Kidney epithelial cell (primary cell): ENCODE measurements around the gene RPS18. TPM values are rescaled to one million over a fixed set of nuclear protein-coding genes. Genes with fewer than 3 reads are reported as not detected.
A peak's percentile ranks its signal among the peaks of the same experiment; 100 is the strongest.

Source experiments
- DNase-seq: peaks from one replicate; pipeline ENCODE4 v3.0.0-alpha.2; 2010; ENCODE audit warnings: low read depth
- H3K27me3 ChIP-seq: 2 replicates; pipeline ENCODE4 v1.6.0; 2011; ENCODE audit warnings: low read length; ENCODE audit not compliant: control insufficient read depth, insufficient read depth
- H3K36me3 ChIP-seq: 2 replicates; pipeline ENCODE4 v1.5.1; 2011; ENCODE audit warnings: low read length; ENCODE audit not compliant: control insufficient read depth, insufficient read depth
- H3K4me3 ChIP-seq: 2 replicates; pipeline ENCODE4 v1.5.1; 2011; ENCODE audit warnings: low read depth, mild to moderate bottlenecking, control low read depth, low read length
- CTCF ChIP-seq: IDR thresholded peaks from 2 replicates; pipeline ENCODE4 v1.5.1; 2011; ENCODE audit warnings: mild to moderate bottlenecking, moderate library complexity, low read length, control low read depth, inconsistent platforms; ENCODE audit not compliant: insufficient read depth, poor library complexity, severe bottlenecking
- total RNA-seq: library from RNA; depleted of rRNA; stranded (reverse); fragments of >200 nt; gene quantifications from 2 replicates; pipeline ENCODE4 v1.2.3, GENCODE V29; 2015

The RPS18 gene
- total RNA-seq, 1 donor from 2014 or later: 7,360 TPM

DNA sequence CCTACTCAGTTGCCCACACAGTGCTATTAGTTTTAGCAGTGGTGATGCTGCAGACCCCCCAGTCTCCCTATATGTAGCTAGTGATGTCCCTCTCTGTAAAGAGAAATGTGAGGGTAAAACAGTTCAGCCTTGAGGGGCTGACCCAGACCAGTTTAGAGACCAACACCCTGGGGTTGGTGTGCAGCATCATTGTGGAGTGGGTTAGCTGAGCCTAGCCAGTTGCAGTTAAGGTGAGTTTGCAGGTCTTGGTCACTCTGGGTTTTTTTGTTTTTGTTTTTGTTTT is 4.6 kb downstream of the RPS18 start:
- DNase-seq: no peak
- no peak for TF ChIP-seq CTCF
- H3K4me3 ChIP-seq: peak overlapping the region; percentile 39
- H3K36me3 ChIP-seq: peaks cover 6% of the 10 kb centered on the region
- no peaks in the 10 kb centered on the region for H3K27me3 ChIP-seq

DNA sequence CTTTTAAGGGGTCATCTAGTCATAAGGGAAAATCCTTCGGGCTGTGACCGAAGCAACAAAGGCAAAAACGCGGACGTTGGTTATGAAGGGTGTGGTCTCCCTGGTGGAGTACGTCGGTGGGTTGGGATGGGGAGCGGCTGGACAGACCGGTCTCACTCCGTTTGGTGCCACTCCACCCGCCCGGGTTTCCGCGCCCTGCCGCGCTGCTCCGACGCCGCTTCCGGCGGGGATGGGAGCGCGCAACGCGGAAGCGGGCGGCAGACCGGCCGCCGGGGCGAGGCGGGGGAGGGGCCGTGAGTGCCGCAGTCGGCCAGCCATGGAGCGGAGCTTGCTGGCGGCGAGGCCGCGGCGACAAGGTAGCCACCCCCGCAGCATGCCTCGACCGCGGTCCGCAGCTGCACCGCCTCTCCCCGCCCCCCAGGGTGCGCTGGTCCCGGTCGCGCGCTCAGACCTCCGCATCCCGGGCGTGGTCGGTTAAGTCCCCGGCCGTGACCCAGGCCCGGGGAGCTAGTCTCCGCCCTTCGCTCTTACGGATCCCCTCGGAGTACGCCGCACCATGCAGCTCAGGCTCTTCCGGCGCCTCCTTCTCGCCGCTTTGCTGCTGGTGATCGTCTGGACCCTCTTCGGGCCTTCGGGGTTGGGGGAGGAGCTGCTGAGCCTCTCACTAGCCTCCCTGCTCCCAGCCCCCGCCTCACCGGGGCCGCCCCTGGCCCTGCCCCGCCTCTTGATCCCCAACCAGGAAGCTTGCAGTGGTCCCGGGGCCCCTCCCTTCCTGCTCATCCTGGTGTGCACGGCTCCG is 5.2 kb downstream of the RPS18 start, which contains the start of gene B3GALT4:
B3GALT4 (plus strand) TSS at position 260 of the 799 bp plus-strand sequence; CDS start at position 557, 297 bp downstream.
- no peak for DNase-seq
- no peaks in the 10 kb centered on the region for H3K27me3 ChIP-seq
- TF ChIP-seq CTCF: peak; percentile 33
- H3K36me3 ChIP-seq: peaks cover 6% of the 10 kb centered on the region
- H3K4me3 ChIP-seq: peak within 1 kb of the TSS; percentile 39

DNA sequence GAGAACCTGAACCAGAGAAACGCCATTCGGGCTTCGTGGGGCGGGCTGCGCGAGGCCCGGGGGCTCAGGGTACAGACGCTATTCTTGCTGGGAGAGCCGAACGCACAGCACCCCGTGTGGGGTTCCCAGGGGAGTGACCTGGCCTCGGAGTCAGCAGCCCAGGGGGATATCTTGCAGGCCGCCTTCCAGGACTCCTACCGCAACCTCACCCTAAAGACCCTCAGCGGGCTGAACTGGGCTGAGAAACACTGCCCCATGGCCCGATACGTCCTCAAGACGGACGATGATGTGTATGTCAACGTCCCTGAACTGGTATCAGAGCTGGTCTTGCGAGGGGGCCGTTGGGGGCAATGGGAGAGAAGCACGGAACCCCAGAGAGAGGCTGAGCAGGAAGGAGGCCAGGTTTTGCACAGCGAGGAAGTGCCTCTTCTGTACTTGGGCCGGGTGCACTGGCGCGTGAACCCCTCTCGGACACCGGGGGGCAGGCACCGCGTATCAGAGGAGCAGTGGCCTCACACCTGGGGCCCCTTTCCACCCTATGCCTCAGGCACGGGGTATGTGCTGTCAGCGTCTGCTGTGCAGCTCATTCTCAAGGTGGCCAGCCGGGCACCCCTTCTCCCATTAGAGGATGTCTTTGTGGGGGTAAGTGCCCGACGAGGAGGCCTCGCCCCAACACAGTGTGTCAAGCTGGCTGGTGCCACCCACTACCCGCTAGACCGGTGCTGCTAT is 6.0 kb downstream of the RPS18 start:
- DNase-seq: no peak

GRCh38 chr6:33278392-33278741 is 6.5 kb downstream of the RPS18 start:
- no peak for TF ChIP-seq CTCF
- no peaks in the 10 kb centered on the region for H3K27me3 ChIP-seq
- H3K4me3 ChIP-seq: no peak overlapping the region
- DNase-seq: no peak
- H3K36me3 ChIP-seq: peaks cover 4% of the 10 kb centered on the region

More for the DNA sequence above, 6.0 kb downstream of the RPS18 start:
- H3K36me3 ChIP-seq: peaks cover 4% of the 10 kb centered on the region
- no peaks in the 10 kb centered on the region for H3K27me3 ChIP-seq
- no peak for TF ChIP-seq CTCF
- peak overlapping the region; percentile 39 for H3K4me3 ChIP-seq

- H3K36me3 ChIP-seq: peaks cover 4% of the 10 kb centered on the region
Observed at GRCh38 chr6:33278810-33279209, 6.9 kb downstream of the RPS18 start.

More at GRCh38 chr6:33278810-33279209, 6.9 kb downstream of the RPS18 start:
- Histone ChIP-seq H3K4me3 (no peak overlapping the region), H3K27me3 (no peaks in the 10 kb centered on the region)
- no peak for TF ChIP-seq CTCF
- DNase-seq: no peak
